Measurements from ENCODE around the gene ABCA7.

- TF ChIP-seq, protein P1, sequence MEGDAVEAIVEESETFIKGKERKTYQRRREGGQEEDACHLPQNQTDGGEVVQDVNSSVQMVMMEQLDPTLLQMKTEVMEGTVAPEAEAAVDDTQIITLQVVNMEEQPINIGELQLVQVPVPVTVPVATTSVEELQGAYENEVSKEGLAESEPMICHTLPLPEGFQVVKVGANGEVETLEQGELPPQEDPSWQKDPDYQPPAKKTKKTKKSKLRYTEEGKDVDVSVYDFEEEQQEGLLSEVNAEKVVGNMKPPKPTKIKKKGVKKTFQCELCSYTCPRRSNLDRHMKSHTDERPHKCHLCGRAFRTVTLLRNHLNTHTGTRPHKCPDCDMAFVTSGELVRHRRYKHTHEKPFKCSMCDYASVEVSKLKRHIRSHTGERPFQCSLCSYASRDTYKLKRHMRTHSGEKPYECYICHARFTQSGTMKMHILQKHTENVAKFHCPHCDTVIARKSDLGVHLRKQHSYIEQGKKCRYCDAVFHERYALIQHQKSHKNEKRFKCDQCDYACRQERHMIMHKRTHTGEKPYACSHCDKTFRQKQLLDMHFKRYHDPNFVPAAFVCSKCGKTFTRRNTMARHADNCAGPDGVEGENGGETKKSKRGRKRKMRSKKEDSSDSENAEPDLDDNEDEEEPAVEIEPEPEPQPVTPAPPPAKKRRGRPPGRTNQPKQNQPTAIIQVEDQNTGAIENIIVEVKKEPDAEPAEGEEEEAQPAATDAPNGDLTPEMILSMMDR (IDR thresholded peaks at IDR 0.05; ENCODE audit: low read depth, low read length): no peak
- TF ChIP-seq MAX (IDR thresholded peaks at IDR 0.05; ENCODE audit: low read depth, low read length) (no peak), POLR2A (IDR thresholded peaks at IDR 0.05; ENCODE audit: extremely low read depth, insufficient read length) (no peak), MYC (IDR thresholded peaks at IDR 0.05; ENCODE audit: low read depth, low read length) (no peak)
Observed at GRCh38 chr19:1080360-1081161, 40.7 kb downstream of the ABCA7 start.

All from NB4 (cell line).